SU-DHL-6 (cell line): Measurements from ENCODE around the gene NLN.

Source experiments
- H2AFZ ChIP-seq: fragments of 200-600 bp; sonication (generic); 2 replicates; pipeline ENCODE4 v1.6.1; 2014; ENCODE audit warnings: low read depth, mild to moderate bottlenecking, moderate library complexity, mixed read lengths, antibody characterized with exemption, low read length; ENCODE audit not compliant: severe bottlenecking
- H3F3A ChIP-seq: fragments of 200-600 bp; shearing (Covaris generic); 2 replicates; pipeline ENCODE4 v1.6.0; 2016; ENCODE audit warnings: antibody characterized with exemption, mild to moderate bottlenecking; ENCODE audit not compliant: insufficient read depth
- H3K27ac ChIP-seq: fragments of 200-600 bp; sonication (generic); 2 replicates; pipeline ENCODE4 v1.5.1; 2016; ENCODE audit warnings: low read depth, mild to moderate bottlenecking, low read length, moderate library complexity, mixed read lengths
- H3K27me3 ChIP-seq: fragments of 200-600 bp; sonication (generic), shearing (Covaris generic); 2 replicates; pipeline ENCODE4 v1.6.0; 2014; ENCODE audit warnings: mild to moderate bottlenecking, low read length
- H3K36me3 ChIP-seq: fragments of 200-600 bp; sonication (generic); 2 replicates; pipeline ENCODE4 v1.6.1; 2014; ENCODE audit warnings: mild to moderate bottlenecking, low read length, mixed read lengths
- H3K4me2 ChIP-seq: fragments of 300-600, 200-600 bp; shearing (Covaris generic), sonication (generic); 2 replicates; pipeline ENCODE4 v1.6.0; 2014; ENCODE audit warnings: low read length, low read depth, mild to moderate bottlenecking; ENCODE audit not compliant: poor library complexity, severe bottlenecking
- H3K4me3 ChIP-seq: fragments of 200-600 bp; sonication (generic); 2 replicates; pipeline ENCODE4 v1.5.1; 2014; ENCODE audit warnings: antibody characterized with exemption, low read length, mild to moderate bottlenecking, mixed read lengths; ENCODE audit not compliant: insufficient read depth, poor library complexity, severe bottlenecking
- H3K79me2 ChIP-seq: fragments of 200-600 bp; sonication (generic); 2 replicates; pipeline ENCODE4 v1.6.1; 2014; ENCODE audit warnings: mild to moderate bottlenecking, low read length, moderate library complexity; ENCODE audit not compliant: insufficient read depth
- H3K9ac ChIP-seq: fragments of 200-600 bp; sonication (generic); 2 replicates; pipeline ENCODE4 v1.7.0; 2014; ENCODE audit warnings: mild to moderate bottlenecking, low read length
- H3K9me2 ChIP-seq: fragments of 200-600 bp; sonication (generic); replicated peaks from 2 replicates; pipeline ENCODE4 v1.6.1; 2014; ENCODE audit warnings: low read length; ENCODE audit not compliant: insufficient read depth
- H3K9me3 ChIP-seq: fragments of 200-600 bp; sonication (generic); 2 replicates; pipeline ENCODE4 v1.6.1; 2014; ENCODE audit warnings: low read length, mixed read lengths; ENCODE audit not compliant: insufficient read depth
- H4K20me1 ChIP-seq: fragments of 200-600 bp; sonication (generic); 2 replicates; pipeline ENCODE4 v1.6.1; 2014; ENCODE audit warnings: low read depth, mild to moderate bottlenecking, antibody characterized with exemption, low read length, moderate library complexity, mixed read lengths
- EZH2phosphoT487 ChIP-seq: fragments of 200-600 bp; sonication (generic), shearing (Covaris generic); conservative IDR thresholded peaks from 2 replicates; pipeline ENCODE4 v1.6.1; 2018; ENCODE audit warnings: mild to moderate bottlenecking, antibody characterized with exemption, low read length, moderate library complexity, mixed read lengths
- TF ChIP-seq, protein P1 (sequence below): fragments of 200-600 bp; sonication (generic); IDR thresholded peaks from one replicate; pipeline ENCODE4 v1.5.1; 2017; ENCODE audit warnings: antibody characterized with exemption, mild to moderate bottlenecking, low read length, moderate library complexity; ENCODE audit not compliant: insufficient read depth, poor library complexity, severe bottlenecking

Gene NLN

DNA sequence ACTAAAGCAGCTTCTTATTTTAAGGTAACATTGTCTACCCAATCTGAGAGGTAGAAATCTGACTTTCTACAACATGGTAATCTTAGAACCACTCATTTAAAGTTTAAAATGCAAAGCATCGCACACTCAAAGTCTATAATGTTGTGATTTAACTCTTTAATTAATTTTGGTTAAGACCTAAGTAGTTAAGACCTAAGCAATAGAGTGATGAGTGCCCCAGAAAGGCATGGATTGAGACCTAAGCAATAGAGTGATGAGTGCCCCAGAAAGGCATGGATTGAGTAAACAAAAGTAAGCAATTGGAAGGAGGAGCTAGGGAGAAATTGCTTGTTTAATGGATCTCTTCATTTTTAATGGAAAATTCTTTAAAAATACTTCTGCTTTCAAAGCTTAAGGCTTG, 86.8 kb downstream of the NLN start:
- no peak overlapping the region for H2AFZ ChIP-seq
- H3K36me3 ChIP-seq = no peaks in the 10 kb centered on the region; the same call in 1 of the 2 replicates
- H3K27me3 ChIP-seq = no peaks in the 10 kb centered on the region
- no peak overlapping the region for H3K9ac ChIP-seq
- no peaks in the 10 kb centered on the region for H3K79me2 ChIP-seq
- H3K4me3 ChIP-seq = no peak overlapping the region
- no peaks in the 10 kb centered on the region for H3F3A ChIP-seq
- H3K4me2 ChIP-seq = no peak overlapping the region
- no peaks in the 10 kb centered on the region for H3K9me2 ChIP-seq
- H3K9me3 ChIP-seq = no peaks in the 10 kb centered on the region
- H4K20me1 ChIP-seq = no peaks in the 10 kb centered on the region
- H3K27ac ChIP-seq = no peak overlapping the region
- no peak for TF ChIP-seq EZH2phosphoT487
- TF ChIP-seq, protein P1, sequence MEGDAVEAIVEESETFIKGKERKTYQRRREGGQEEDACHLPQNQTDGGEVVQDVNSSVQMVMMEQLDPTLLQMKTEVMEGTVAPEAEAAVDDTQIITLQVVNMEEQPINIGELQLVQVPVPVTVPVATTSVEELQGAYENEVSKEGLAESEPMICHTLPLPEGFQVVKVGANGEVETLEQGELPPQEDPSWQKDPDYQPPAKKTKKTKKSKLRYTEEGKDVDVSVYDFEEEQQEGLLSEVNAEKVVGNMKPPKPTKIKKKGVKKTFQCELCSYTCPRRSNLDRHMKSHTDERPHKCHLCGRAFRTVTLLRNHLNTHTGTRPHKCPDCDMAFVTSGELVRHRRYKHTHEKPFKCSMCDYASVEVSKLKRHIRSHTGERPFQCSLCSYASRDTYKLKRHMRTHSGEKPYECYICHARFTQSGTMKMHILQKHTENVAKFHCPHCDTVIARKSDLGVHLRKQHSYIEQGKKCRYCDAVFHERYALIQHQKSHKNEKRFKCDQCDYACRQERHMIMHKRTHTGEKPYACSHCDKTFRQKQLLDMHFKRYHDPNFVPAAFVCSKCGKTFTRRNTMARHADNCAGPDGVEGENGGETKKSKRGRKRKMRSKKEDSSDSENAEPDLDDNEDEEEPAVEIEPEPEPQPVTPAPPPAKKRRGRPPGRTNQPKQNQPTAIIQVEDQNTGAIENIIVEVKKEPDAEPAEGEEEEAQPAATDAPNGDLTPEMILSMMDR = no peak

DNA sequence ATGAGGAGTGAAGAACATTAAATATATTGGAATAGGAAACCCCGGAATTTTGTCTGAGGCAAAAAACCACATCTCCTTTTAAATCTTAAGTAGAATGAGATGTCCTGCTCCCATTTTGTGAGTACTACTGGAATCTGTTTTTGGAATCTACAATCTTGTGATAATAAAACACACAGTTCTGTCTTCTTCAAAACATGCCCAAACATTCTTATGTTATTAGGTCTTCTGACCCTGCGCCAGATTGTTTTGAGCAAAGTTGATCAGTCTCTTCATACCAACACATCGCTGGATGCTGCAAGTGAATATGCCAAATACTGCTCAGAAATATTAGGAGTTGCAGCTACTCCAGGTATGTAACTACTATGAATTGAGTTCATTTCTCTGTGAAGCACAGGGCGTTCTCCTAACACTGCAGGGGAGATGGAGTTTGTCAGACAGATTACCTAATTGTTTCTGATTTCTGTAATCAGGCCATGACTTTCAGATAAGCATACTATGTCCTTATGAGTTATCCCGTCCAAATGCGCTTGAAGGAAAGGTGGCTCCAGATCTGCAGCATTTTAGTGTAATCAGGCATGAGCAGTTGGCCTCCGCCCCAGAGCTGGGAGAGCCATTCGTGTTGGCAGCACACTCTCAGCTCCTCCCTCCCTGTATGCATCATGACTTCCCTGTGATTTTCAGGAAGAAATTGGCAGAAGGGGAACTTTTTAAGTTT, 88.0 kb downstream of the NLN start:
- no peaks in the 10 kb centered on the region for H3K79me2 ChIP-seq
- H2AFZ ChIP-seq = no peak overlapping the region
- no peak overlapping the region for H3K4me3 ChIP-seq
- H3K27me3 ChIP-seq = no peaks in the 10 kb centered on the region
- H3K4me2 ChIP-seq = no peak overlapping the region
- H4K20me1 ChIP-seq = no peaks in the 10 kb centered on the region
- H3F3A ChIP-seq = no peaks in the 10 kb centered on the region
- no peaks in the 10 kb centered on the region for H3K9me2 ChIP-seq
- no peak for TF ChIP-seq EZH2phosphoT487
- TF ChIP-seq, protein P1 = no peak
- H3K9ac ChIP-seq = no peak overlapping the region
- H3K27ac ChIP-seq = no peak overlapping the region
- H3K36me3 ChIP-seq = no peaks in the 10 kb centered on the region; the same call in 1 of the 2 replicates
- no peaks in the 10 kb centered on the region for H3K9me3 ChIP-seq

DNA sequence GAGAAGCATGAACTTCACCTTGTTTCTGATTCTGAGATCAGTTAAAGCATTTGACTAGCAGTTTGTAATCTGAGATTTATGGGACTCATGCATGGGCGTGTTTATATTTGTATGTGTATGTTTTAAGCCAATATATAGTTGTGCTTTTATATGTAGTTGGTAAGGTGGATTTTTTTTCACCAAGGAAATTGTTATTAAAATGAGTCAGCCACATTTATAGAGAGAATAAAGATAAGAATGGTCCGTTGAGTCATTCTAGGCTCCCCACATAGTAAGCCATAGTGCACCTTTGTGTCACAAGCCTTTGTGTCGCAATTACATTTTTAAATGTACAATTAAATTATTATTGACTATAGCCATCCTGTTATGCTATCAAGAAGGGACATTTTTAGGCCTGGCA, 89.0 kb downstream of the NLN start:
- Histone ChIP-seq H3K9me3 (no peaks in the 10 kb centered on the region), H3K4me3 (no peak overlapping the region), H3K9ac (no peak overlapping the region), H2AFZ (no peak overlapping the region), H3K27me3 (no peaks in the 10 kb centered on the region), H3K4me2 (no peak overlapping the region), H3K79me2 (no peaks in the 10 kb centered on the region), H4K20me1 (no peaks in the 10 kb centered on the region), H3K36me3 (no peaks in the 10 kb centered on the region; the same call in 1 of the 2 replicates), H3F3A (no peaks in the 10 kb centered on the region), H3K9me2 (no peaks in the 10 kb centered on the region), H3K27ac (no peak overlapping the region)
- TF ChIP-seq, protein P1 = no peak
- TF ChIP-seq EZH2phosphoT487 = no peak
